Transverse colon (tissue), 4 donors: ENCODE measurements around the gene TAS1R2. TPM values are rescaled to one million over a fixed set of nuclear protein-coding genes. Genes with fewer than 3 reads are reported as not detected.

Experiments used
- DNase-seq: peaks from one replicate; pipeline ENCODE4 v3.0.0-alpha.2; 2019
- H3K27ac ChIP-seq, 4 donors: fragments of 200-600 bp; sonication (generic); 2 replicates each; pipeline ENCODE4 v1.5.1; 2016 to 2018; ENCODE audit warnings: inconsistent platforms in 4 of 4
- H3K27me3 ChIP-seq: fragments of 200-600 bp; sonication (generic); 2 replicates; pipeline ENCODE4 v1.5.1; 2017; ENCODE audit warnings: inconsistent platforms
- H3K36me3 ChIP-seq, 4 donors: fragments of 200-600 bp; sonication (generic); 2 replicates each; pipeline ENCODE4 v1.5.1; 2017 to 2019; ENCODE audit warnings: inconsistent platforms in 4 of 4
- H3K4me1 ChIP-seq, 4 donors: fragments of 200-600 bp; sonication (generic); 2 replicates each; pipeline ENCODE4 v1.5.1; 2017 to 2020; ENCODE audit warnings: inconsistent platforms in 4 of 4
- H3K4me3 ChIP-seq, 4 donors: fragments of 200-600 bp; sonication (generic); 1 replicate in 1 of 4; 2 replicates in 3 of 4; pipeline versions ENCODE4 v1.5.1 to v1.6.1; 2017 to 2019; ENCODE audit warnings: inconsistent platforms in 4 of 4
- H3K9me3 ChIP-seq, 2 donors: fragments of 200-600 bp; sonication (generic); 2 replicates each; pipeline ENCODE4 v1.5.1; 2017 to 2019; ENCODE audit warnings: inconsistent platforms in 2 of 2
- CTCF ChIP-seq, 5 experiments: fragments of 200-600 bp in 3 of 5; fragments of 450-650 bp in 2 of 5; sonication (generic) in 3 of 5; IDR thresholded peaks; 1 replicate in 2 of 5; 2 replicates in 3 of 5; pipeline ENCODE4 v1.5.1; 2016 to 2017; ENCODE audit warnings: antibody characterized with exemption in 5 of 5, inconsistent platforms in 3 of 5, mild to moderate bottlenecking in 2 of 5, moderate library complexity in 1 of 5
- EP300 ChIP-seq: sonication (generic); formaldehyde crosslinking; IDR thresholded peaks from one replicate; pipeline ENCODE4 v1.6.1; 2017; ENCODE audit warnings: antibody characterized with exemption, low read depth
- POLR2A ChIP-seq: fragments of 450-650 bp; IDR thresholded peaks from one replicate; pipeline ENCODE4 v1.6.1; 2016; ENCODE audit warnings: antibody characterized with exemption, mild to moderate bottlenecking, moderate library complexity
- POLR2AphosphoS5 ChIP-seq, 3 donors: sonication (generic); formaldehyde crosslinking; IDR thresholded peaks; one replicate each; pipeline ENCODE4 v1.6.1; 2016; ENCODE audit warnings: antibody characterized with exemption in 3 of 3
- WGBS, 2 donors: methylation state at CpG; one replicate each; pipeline ENCODE4 v1.1.5; 2018; ENCODE audit warnings: low coverage in 1 of 2; 5-methylcytosine and 5-hydroxymethylcytosine counted together
- in situ Hi-C, 4 donors: fragments of 200-750 bp; cut with MboI; loops; one replicate each; pipeline versions ENCODE4 v1.15.0 to v1.15.1; 2017; ENCODE audit warnings: low sequenced_read_pairs in 3 of 4, low pct_ligation_motif_present in 1 of 4, low pct_unique_long_range_greater_than_20kb in 1 of 4
- intact Hi-C: fragments of 100-400 bp; cut with DNase I; formaldehyde crosslinking; loops from one replicate; pipeline ENCODE4 v1.15.1; 2023; ENCODE audit warnings: low total_unique reads
- total RNA-seq, 4 donors: library from RNA; depleted of rRNA; stranded (reverse); fragments of >200 nt; gene quantifications; one replicate each; pipeline ENCODE4 v1.1.0, GENCODE V29; 2016

Gene TAS1R2
- total RNA-seq, 4 donors from 2014 or later, result not detected

GRCh38 chr1:18861082-18861481, 1.6 kb upstream of the TAS1R2 start:
- no peak overlapping the region for H3K4me3 ChIP-seq

GRCh38 chr1:18858070-18858688, 1.3 kb downstream of the TAS1R2 start:
- H3K27ac ChIP-seq, result no peak overlapping the region
- intact Hi-C loops (no loop called here), in situ Hi-C loops (no loop called here)
- TF ChIP-seq POLR2AphosphoS5 (IDR thresholded peaks at IDR 0.05) (no peak), CTCF (IDR thresholded peaks at IDR 0.05) (no peak), POLR2A (no peak), EP300 (no peak)
- no peak overlapping the region for H3K4me3 ChIP-seq
- H3K9me3 ChIP-seq, result no peaks in the 10 kb centered on the region
- H3K36me3 ChIP-seq, result no peaks in the 10 kb centered on the region
- 80 to 88% methylated on average over 7 of the region's 7 CpGs for WGBS, 2 donors
- DNase-seq, result no peak
- H3K27me3 ChIP-seq, result no peaks in the 10 kb centered on the region
- no peaks in the 10 kb centered on the region for H3K4me1 ChIP-seq

More at GRCh38 chr1:18861082-18861481, 1.6 kb upstream of the TAS1R2 start:
- Histone ChIP-seq H3K4me1 (no peaks in the 10 kb centered on the region), H3K27ac (no peak overlapping the region), H3K9me3 (no peaks in the 10 kb centered on the region), H3K27me3 (no peaks in the 10 kb centered on the region), H3K36me3 (no peaks in the 10 kb centered on the region)
- 58 to 80% methylated on average over 6 to 9 of the region's 9 CpGs for WGBS, 2 donors
- TF ChIP-seq CTCF (IDR thresholded peaks at IDR 0.05), result no peak
- no peak for TF ChIP-seq POLR2A
- TF ChIP-seq POLR2AphosphoS5 (IDR thresholded peaks at IDR 0.05), result no peak
- TF ChIP-seq EP300, result no peak
- DNase-seq, result no peak
- in situ Hi-C loops (no loop called here), intact Hi-C loops (no loop called here)

- Histone ChIP-seq H3K4me1 (no peaks in the 10 kb centered on the region), H3K4me3 (no peak overlapping the region), H3K27ac (no peak overlapping the region), H3K9me3 (no peaks in the 10 kb centered on the region), H3K36me3 (no peaks in the 10 kb centered on the region), H3K27me3 (no peaks in the 10 kb centered on the region)
- WGBS, 2 donors, result 85 to 100% methylated on average over 1 of the region's 1 CpG
- in situ Hi-C loops (no loop called here), intact Hi-C loops (no loop called here)
- no peak for TF ChIP-seq POLR2A
- TF ChIP-seq CTCF (IDR thresholded peaks at IDR 0.05), result no peak
- no peak for TF ChIP-seq POLR2AphosphoS5 (IDR thresholded peaks at IDR 0.05)
- TF ChIP-seq EP300, result no peak
- no peak for DNase-seq
Measured at GRCh38 chr1:18856435-18856834, 3.0 kb downstream of the TAS1R2 start.

GRCh38 chr1:18855573-18855972, 3.9 kb downstream of the TAS1R2 start:
- no peak for TF ChIP-seq CTCF (IDR thresholded peaks at IDR 0.05)
- TF ChIP-seq POLR2AphosphoS5 (IDR thresholded peaks at IDR 0.05), result no peak
- no peak for TF ChIP-seq EP300
- no peak for TF ChIP-seq POLR2A
- H3K9me3 ChIP-seq, result no peaks in the 10 kb centered on the region

More at GRCh38 chr1:18855573-18855972, 3.9 kb downstream of the TAS1R2 start:
- in situ Hi-C loops (no loop called here), intact Hi-C loops (no loop called here)
- no peaks in the 10 kb centered on the region for H3K27me3 ChIP-seq
- H3K36me3 ChIP-seq, result no peaks in the 10 kb centered on the region
- H3K4me3 ChIP-seq, result no peak overlapping the region
- DNase-seq, result no peak
- WGBS, 2 donors, result 67 to 73% methylated on average over 5 to 6 of the region's 6 CpGs
- H3K4me1 ChIP-seq, result no peaks in the 10 kb centered on the region
- no peak overlapping the region for H3K27ac ChIP-seq
